GM12874 (cell line): Measurements from ENCODE around the gene FAM13B.
A peak's percentile ranks its signal among the peaks of the same experiment; 100 is the strongest.

Experiments
- TF ChIP-seq, protein P1 (sequence below): IDR thresholded peaks from 2 replicates; pipeline ENCODE4 v1.5.1; 2011; ENCODE audit warnings: low read depth, mild to moderate bottlenecking, control low read depth, low read length, moderate library complexity; ENCODE audit not compliant: insufficient read depth

Gene FAM13B

DNA sequence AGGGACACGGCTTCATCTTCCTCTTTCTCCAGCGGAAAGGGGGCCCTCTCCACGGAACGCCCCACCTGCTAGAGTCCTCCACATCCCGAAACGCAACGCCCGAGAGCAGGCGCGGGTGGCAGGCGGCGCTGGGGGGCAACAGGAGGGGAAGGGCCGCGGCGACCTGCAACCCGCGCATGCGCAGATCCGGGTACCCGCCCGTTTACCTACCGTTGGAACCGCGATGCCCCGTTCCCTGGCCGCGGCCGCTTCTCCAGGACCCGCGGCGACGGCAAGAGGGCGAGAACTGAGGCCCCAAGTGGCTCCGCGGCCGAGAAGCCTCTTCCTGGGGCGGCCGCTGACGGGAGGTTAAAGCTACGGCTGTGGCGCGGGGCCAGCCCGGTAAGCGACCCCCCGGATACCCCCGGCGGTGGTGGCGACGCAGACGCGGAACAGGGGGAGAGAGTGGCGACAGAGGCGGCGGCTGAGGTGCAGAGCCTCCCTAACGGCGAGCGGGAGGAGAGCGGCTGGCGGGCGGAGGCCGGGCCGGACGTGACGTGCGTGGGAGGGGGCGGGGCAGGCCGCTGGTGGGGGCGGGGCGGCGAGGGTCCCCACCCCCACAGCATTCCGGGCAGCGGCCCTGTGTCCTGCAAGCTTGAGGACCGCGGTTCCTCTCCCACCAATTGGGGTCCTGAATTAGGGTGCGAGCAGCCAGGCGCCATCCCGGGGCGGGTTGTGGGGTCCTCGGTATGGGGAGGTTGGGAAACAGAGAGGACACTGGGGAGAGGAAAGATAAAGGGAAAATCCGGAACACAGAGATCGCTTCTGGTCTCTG, at the start of gene FAM13B:
Gene FAM13B (minus strand): TSS at position 508 of the 814 bp plus-strand sequence. CDS start 13,968 bp downstream, outside the sequence.
- TF ChIP-seq, protein P1, sequence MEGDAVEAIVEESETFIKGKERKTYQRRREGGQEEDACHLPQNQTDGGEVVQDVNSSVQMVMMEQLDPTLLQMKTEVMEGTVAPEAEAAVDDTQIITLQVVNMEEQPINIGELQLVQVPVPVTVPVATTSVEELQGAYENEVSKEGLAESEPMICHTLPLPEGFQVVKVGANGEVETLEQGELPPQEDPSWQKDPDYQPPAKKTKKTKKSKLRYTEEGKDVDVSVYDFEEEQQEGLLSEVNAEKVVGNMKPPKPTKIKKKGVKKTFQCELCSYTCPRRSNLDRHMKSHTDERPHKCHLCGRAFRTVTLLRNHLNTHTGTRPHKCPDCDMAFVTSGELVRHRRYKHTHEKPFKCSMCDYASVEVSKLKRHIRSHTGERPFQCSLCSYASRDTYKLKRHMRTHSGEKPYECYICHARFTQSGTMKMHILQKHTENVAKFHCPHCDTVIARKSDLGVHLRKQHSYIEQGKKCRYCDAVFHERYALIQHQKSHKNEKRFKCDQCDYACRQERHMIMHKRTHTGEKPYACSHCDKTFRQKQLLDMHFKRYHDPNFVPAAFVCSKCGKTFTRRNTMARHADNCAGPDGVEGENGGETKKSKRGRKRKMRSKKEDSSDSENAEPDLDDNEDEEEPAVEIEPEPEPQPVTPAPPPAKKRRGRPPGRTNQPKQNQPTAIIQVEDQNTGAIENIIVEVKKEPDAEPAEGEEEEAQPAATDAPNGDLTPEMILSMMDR: no peak

DNA sequence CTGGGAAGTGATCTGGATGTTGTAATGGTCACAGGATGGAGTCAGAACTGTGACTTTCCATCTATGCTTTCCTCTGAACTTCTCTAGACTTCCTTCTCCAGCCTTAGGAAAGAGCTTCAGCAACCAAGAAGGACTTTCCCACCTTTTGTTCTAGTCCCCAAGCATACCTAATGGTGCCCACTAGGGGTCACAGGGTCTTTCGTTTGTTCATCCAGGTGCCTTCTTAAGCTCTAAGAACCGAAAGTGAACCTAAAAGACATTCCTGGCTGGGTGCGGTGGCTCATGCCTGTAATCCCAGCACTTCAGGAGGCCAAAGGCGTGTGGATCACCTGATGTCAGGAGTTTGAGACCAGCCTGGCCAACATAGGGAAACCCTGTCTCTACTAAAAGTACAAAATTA, 49.2 kb upstream of the FAM13B start:
- TF ChIP-seq, protein P1: peak; percentile 25; the same call in 1 of the 2 replicates

DNA sequence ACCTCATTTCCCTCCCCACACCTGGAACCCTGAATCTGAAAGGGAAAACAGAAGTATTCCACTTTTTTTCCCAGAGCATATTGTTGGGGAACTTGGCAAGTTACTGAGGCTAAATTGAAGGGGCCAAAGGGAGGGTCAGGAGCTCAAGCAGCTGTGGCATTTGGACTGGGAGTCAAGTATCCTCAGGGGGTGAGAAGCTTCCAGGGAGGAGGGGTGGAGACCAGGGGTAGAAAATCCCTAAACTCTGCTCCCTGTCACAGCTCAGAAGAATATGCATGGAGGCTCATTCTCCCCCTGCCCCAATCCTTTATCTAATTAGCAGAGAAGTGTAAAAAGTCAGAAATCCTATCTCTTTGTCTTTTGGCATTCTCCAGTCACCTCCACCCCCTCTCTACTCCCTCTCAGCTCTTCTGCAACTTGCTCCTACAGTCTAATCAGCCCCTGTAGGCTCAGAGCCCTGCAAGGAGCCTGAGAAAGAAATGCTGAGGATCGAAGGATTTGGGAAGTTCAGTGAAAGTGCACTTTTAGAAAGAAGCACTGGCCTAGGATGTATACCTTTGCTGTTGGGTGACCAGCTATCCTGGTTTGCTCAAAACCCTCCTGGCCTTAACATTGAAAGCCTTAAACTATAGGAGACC, 45.2 kb upstream of the FAM13B start:
- TF ChIP-seq, protein P1: no peak

DNA sequence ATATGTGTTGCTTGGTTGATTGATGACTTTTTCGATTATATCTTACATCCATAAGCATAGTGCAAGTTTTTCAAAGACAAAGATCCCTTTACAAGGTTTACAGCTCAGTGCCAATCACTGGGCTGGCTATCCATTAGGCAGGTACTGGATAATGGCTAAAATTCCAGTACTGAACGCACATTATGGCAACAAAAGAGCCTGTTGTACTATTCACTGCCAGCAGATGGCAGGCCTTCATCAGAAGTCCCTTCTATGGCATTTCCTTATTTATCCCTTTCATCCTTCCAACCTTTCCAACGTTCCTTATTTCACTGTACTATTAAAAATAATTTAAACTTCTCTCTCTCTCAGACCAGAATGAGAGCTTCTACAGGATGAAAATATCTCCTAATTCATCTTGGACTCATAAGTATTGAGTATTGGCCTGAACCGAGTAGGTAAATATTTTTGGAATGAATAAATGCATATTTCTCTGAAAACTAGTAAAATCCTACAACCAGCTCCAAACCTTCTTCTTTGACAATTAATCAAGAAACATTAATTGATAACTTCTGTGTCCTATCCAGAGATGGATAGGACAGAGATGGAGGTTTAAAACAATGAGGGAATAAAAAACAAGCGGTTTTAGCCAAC, 44.3 kb upstream of the FAM13B start:
- TF ChIP-seq, protein P1: peak; percentile 69

DNA sequence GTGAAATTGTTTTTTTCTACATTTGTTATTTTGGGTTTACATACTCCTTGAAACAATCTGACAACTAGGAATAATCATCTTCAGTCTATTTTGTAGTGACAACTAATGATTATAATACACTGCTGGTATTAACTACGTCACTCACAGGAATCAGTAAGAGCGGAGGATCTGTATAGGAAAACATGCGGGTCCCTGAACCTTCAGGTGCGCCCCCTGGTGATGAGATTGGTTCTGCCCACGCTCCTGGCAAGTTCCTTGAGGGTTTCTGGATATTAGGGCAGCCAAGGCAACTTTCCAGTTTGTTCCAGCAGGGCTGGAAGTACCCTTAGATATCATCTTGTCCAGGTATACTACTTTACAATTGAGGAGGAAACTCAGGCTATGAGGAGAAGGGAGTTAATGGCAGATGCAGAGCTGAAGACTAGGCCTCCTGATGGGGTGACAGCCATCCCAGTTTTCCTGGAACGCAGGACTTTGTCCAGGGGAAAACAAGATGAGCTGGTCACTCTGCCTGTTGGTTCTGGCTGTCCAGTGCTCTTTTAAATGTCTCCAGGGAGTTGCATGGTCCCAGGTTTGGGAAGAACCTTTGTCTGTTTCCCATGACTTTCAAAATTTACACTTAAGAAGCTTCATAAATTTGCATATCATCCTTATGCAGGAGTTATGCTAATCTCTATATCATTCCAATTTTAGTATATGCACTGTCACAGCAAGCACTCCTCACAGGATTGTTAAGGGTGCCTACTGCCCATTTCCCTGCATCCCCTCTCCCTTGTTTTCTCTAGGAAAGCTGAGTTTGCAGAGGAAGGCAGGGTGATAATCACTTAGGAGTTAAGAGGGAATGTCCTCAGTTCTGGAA, 36.1 kb upstream of the FAM13B start:
- TF ChIP-seq, protein P1: peak; percentile 71

DNA sequence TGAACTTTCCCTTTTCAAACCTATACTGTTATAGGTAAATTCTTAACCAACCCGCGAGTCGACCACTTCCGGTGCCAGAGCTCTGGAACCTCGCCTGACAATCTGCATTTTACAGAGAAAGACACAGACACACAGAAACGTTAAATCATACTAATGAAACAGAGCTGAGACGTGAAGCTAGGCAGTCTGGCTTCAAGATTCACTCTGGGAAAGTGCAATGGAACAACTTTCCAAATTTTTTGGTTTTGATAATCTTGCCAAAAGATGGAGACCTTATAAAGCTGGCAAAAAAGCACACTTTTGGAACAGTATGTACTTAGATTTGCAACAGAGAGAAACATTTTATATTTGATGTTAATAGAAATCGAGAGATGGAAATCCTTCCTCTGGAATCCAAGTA, 35.1 kb upstream of the FAM13B start:
- TF ChIP-seq, protein P1: no peak

DNA sequence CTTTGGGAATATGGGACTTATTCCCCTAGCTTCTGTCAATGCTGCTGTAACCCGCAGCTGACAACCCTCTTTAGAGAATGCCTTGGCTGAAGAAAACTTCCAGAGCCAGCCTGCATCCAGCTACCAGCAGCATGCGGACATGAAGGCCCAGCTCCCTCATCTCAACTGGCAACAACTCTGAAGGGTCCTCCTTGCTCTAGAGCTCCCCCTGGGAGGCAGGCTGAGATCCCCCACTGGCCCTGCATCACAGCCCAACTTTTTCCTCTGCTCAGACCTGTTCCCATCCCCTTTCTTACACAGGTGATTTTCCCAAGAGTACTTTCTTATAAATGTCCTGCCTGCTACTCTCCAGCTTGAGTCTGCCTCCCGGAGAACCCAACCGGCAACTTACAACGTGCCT, 32.2 kb upstream of the FAM13B start:
- TF ChIP-seq, protein P1: peak; percentile 68
